Heart left ventricle (tissue), 16 donors: ENCODE measurements around the gene TNFAIP3. TPM values are rescaled to one million over a fixed set of nuclear protein-coding genes. Genes with fewer than 3 reads are reported as not detected.
A peak's percentile ranks its signal among the peaks of the same experiment; 100 is the strongest.

Experiments
- ATAC-seq, 4 donors: fragments of 200-7000 bp; cut with Tn5 transposase; one replicate each; pipeline ENCODE4 v1.9.1; 2020 to 2022; ENCODE audit warnings: moderate library complexity in 4 of 4, mild to moderate bottlenecking in 3 of 4, moderate number of reproducible peaks in 1 of 4
- DNase-seq, 5 donors: peaks; one replicate each; pipeline ENCODE4 v3.0.0-alpha.2; 2020
- H3K27ac ChIP-seq, 12 donors: fragments of 200-600 bp; sonication (generic) in 4 of 12; one replicate each; pipeline versions ENCODE4 v1.5.0 to v1.8.0; 2016 to 2022; ENCODE audit warnings: mild to moderate bottlenecking in 2 of 12
- H3K27me3 ChIP-seq, 9 donors: fragments of 200-600 bp; sonication (generic) in 2 of 9; one replicate each; pipeline versions ENCODE4 v1.5.1 to v1.8.0; 2016 to 2022; ENCODE audit warnings: mild to moderate bottlenecking in 3 of 9
- H3K36me3 ChIP-seq, 9 donors: fragments of 200-600 bp; sonication (generic) in 2 of 9; one replicate each; pipeline versions ENCODE4 v1.5.0 to v1.8.0; 2018 to 2022; ENCODE audit warnings: mild to moderate bottlenecking in 2 of 9
- H3K4me1 ChIP-seq, 12 donors: fragments of 200-600 bp; sonication (generic) in 4 of 12; one replicate each; pipeline versions ENCODE4 v1.5.0 to v1.8.0; 2016 to 2022; ENCODE audit warnings: mild to moderate bottlenecking in 3 of 12
- H3K4me3 ChIP-seq, 12 donors: fragments of 200-600 bp; sonication (generic) in 4 of 12; one replicate each; pipeline versions ENCODE4 v1.5.0 to v1.8.0; 2017 to 2022; ENCODE audit warnings: mild to moderate bottlenecking in 9 of 12, moderate library complexity in 4 of 12
- H3K9me3 ChIP-seq, 12 donors: fragments of 200-600 bp; sonication (generic) in 4 of 12; one replicate each; pipeline versions ENCODE4 v1.5.0 to v1.8.0; 2016 to 2022; ENCODE audit warnings: mild to moderate bottlenecking in 1 of 12
- CTCF ChIP-seq, 12 donors: fragments of 200-600 bp; sonication (generic) in 4 of 12; IDR thresholded peaks; one replicate each; pipeline versions ENCODE4 v1.5.0 to v1.8.0; 2018 to 2022; ENCODE audit warnings: antibody characterized with exemption in 12 of 12, mild to moderate bottlenecking in 5 of 12
- POLR2A ChIP-seq, 2 donors: fragments of 450-650 bp; IDR thresholded peaks; one replicate each; pipeline ENCODE4 v1.6.1; 2017; ENCODE audit warnings: antibody characterized with exemption in 2 of 2, mild to moderate bottlenecking in 2 of 2, moderate library complexity in 2 of 2
- WGBS, 4 donors: extraction: QIAGEN DNeasy Blood & Tissue Kit in 2 of 4; methylation state at CpG; one replicate each; pipeline versions ENCODE4 v1.1.5 to v1.1.7; 2013 to 2018; 5-methylcytosine and 5-hydroxymethylcytosine counted together
- intact Hi-C, 10 donors: fragments of 100-400 bp; cut with DNase I; formaldehyde crosslinking; loops; one replicate each; pipeline versions ENCODE4 v1.11.1 to v1.14.2; 2022
- polyA plus RNA-seq, 2 donors: library from polyadenylated mRNA; stranded (reverse); fragments of 200-250 nt; gene quantifications; one replicate each; pipeline ENCODE4 v1.2.3, GENCODE V29; 2013
- total RNA-seq, 9 donors: library from RNA; depleted of rRNA in 2 of 9; stranded (reverse); fragments of >200 nt in 2 of 9; fragmentation: NEBNext Ultra II Directional in 3 of 9; extraction: Animal tissue kit (Norgen Biotek cat#: 25700) in 3 of 9; gene quantifications; one replicate each; pipeline versions ENCODE4 v1.1.0 to v1.2.4, GENCODE V29; 2016 to 2023
- donor health status: ischemic (EF 13 %, LVEDD 7.1; RV severe dilation, severe dysfunction).
- donor health status: healthy with polysubstance abuse.
- donor health status: DM: no; HTN: yes; CAD: no.
- donor health status: DM: no; HTN: no; CAD: no.
- donor health status: ischemic (EF 25% LVEDD 6.9; RV normal size, moderate dysfunction).
- donor health status: ischemic (EF 25% LVEDD 5.7; RV mildly dilated, moderate dysfunction).
- donor health status: healthy.
- donor health status: DM: yes; HTN: yes; CAD: no.
- donor health status: ischemic (EF 35%, LVEDD 5.7; RV mildly dilated, moderate dysfunction).
- donor health status: nonischemic (EF 11% LVEDD 7.7; RV severe dilation, severe dysfunction).
- donor health status: DM: yes; HTN: yes; CAD: no.
- donor health status: PGD.
- donor health status: ischemic (EF 29% LVEDD 5.4; RV normal size, mild dysfunction).
- donor health status: nonischemic (EF 23%, LVEDD 6.1; RV moderate dilation, normal function).

TNFAIP3 gene
- total and polyA plus RNA-seq, 11 donors, result 3.0 to 33.7 (median 4.7) TPM

GRCh38 chr6:137904822-137905617 is 38.0 kb downstream of the TNFAIP3 start:
- H3K9me3 ChIP-seq, result no peaks in the 10 kb centered on the region
- no peaks in the 10 kb centered on the region for H3K36me3 ChIP-seq
- peaks cover 0 to 24% (median 0%) of the 10 kb centered on the region in 12 donors for H3K4me1 ChIP-seq
- intact Hi-C loops, result no loop called here
- TF ChIP-seq CTCF (IDR thresholded peaks at IDR 0.05) (no peak), POLR2A (IDR thresholded peaks at IDR 0.05) (no peak)
- peak in 2 of 4 donors; percentile 39 to 61 for ATAC-seq
- H3K27ac ChIP-seq, result no peak overlapping the region
- H3K27me3 ChIP-seq, result no peaks in the 10 kb centered on the region
- H3K4me3 ChIP-seq, result peak overlapping the region in 1 of 12 donors; percentile 19
- WGBS, 4 donors, result 69 to 77% (median 73%) methylated on average over 11 of the region's 11 CpGs
- peak in 1 of 5 donors; percentile 23 for DNase-seq

GRCh38 chr6:137906020-137906472 is 39.0 kb downstream of the TNFAIP3 start:
- no peak for TF ChIP-seq CTCF (IDR thresholded peaks at IDR 0.05)
- TF ChIP-seq POLR2A (IDR thresholded peaks at IDR 0.05), result no peak
- intact Hi-C loops, result no loop called here
- no peak for DNase-seq
- Histone ChIP-seq H3K4me3 (no peak overlapping the region), H3K9me3 (no peaks in the 10 kb centered on the region), H3K27ac (no peak overlapping the region), H3K4me1 (peaks cover 0 to 34% (median 0%) of the 10 kb centered on the region in 12 donors), H3K36me3 (no peaks in the 10 kb centered on the region), H3K27me3 (no peaks in the 10 kb centered on the region)
- WGBS, 4 donors, result 83 to 87% (median 86%) methylated on average over 1 of the region's 1 CpG
- ATAC-seq, result no peak

- Histone ChIP-seq H3K9me3 (no peaks in the 10 kb centered on the region), H3K27ac (no peak overlapping the region), H3K4me3 (no peak overlapping the region), H3K27me3 (no peaks in the 10 kb centered on the region), H3K4me1 (peaks cover 0 to 45% (median 0%) of the 10 kb centered on the region in 12 donors), H3K36me3 (no peaks in the 10 kb centered on the region)
- intact Hi-C loops, result no loop called here
- no peak for ATAC-seq
- TF ChIP-seq CTCF (IDR thresholded peaks at IDR 0.05) (no peak), POLR2A (IDR thresholded peaks at IDR 0.05) (no peak)
- DNase-seq, result no peak
- WGBS, 4 donors, result 84 to 89% (median 86%) methylated on average over 2 of the region's 2 CpGs
Measured at GRCh38 chr6:137907170-137907569, 40.1 kb downstream of the TNFAIP3 start.

- H3K36me3 ChIP-seq, result no peaks in the 10 kb centered on the region
- DNase-seq, result no peak
- peaks cover 0 to 14% (median 5%) of the 10 kb centered on the region in 12 donors for H3K9me3 ChIP-seq
- H3K27me3 ChIP-seq, result no peaks in the 10 kb centered on the region
- no peak for ATAC-seq
- peaks cover 0 to 45% (median 0%) of the 10 kb centered on the region in 12 donors for H3K4me1 ChIP-seq
- TF ChIP-seq POLR2A (IDR thresholded peaks at IDR 0.05), result no peak
- TF ChIP-seq CTCF (IDR thresholded peaks at IDR 0.05), result no peak
- H3K27ac ChIP-seq, result peak overlapping the region in 2 of 12 donors; percentile 16 to 27
- intact Hi-C loops, result no loop called here
- no peak overlapping the region for H3K4me3 ChIP-seq
- 84 to 89% (median 86%) methylated on average over 3 of the region's 3 CpGs for WGBS, 4 donors
Measured at GRCh38 chr6:137909533-137909932, 42.5 kb downstream of the TNFAIP3 start.
